ENCODE data around the gene GRM1.

GRM1 gene

DNA sequence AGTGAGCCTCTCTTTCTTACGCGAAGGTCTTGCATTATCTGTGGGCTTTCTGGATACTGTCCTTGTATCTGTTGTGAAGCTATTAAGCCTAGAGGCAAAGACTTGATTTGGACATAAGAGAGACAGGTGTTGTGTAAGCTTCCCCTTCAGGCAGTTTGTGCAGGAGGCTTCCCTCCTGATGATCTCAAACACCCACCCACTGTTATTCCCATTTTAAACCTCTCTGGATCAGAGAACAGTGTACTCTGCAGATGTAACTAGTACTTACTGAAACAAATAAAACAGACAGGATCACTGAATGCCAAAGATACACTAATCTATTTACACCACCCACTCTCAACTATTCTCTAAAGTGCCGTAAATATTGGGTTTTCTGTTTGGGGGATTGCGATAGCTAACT lies 401.0 kb downstream of the GRM1 start:
- TF ChIP-seq, protein P1, sequence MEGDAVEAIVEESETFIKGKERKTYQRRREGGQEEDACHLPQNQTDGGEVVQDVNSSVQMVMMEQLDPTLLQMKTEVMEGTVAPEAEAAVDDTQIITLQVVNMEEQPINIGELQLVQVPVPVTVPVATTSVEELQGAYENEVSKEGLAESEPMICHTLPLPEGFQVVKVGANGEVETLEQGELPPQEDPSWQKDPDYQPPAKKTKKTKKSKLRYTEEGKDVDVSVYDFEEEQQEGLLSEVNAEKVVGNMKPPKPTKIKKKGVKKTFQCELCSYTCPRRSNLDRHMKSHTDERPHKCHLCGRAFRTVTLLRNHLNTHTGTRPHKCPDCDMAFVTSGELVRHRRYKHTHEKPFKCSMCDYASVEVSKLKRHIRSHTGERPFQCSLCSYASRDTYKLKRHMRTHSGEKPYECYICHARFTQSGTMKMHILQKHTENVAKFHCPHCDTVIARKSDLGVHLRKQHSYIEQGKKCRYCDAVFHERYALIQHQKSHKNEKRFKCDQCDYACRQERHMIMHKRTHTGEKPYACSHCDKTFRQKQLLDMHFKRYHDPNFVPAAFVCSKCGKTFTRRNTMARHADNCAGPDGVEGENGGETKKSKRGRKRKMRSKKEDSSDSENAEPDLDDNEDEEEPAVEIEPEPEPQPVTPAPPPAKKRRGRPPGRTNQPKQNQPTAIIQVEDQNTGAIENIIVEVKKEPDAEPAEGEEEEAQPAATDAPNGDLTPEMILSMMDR (IDR thresholded peaks at IDR 0.05; ENCODE audit: borderline replicate concordance, insufficient read depth, low read depth, low read length): no peak
- H3K4me3 ChIP-seq (ENCODE audit: low read depth, low read length): no peak overlapping the region

- no peak overlapping the region for H3K4me3 ChIP-seq (ENCODE audit: low read depth, low read length)
- TF ChIP-seq, protein P1 (IDR thresholded peaks at IDR 0.05; ENCODE audit: borderline replicate concordance, insufficient read depth, low read depth, low read length): no peak
Observed at GRCh38 chr6:146433881-146434731, 405.2 kb downstream of the GRM1 start.

DNA sequence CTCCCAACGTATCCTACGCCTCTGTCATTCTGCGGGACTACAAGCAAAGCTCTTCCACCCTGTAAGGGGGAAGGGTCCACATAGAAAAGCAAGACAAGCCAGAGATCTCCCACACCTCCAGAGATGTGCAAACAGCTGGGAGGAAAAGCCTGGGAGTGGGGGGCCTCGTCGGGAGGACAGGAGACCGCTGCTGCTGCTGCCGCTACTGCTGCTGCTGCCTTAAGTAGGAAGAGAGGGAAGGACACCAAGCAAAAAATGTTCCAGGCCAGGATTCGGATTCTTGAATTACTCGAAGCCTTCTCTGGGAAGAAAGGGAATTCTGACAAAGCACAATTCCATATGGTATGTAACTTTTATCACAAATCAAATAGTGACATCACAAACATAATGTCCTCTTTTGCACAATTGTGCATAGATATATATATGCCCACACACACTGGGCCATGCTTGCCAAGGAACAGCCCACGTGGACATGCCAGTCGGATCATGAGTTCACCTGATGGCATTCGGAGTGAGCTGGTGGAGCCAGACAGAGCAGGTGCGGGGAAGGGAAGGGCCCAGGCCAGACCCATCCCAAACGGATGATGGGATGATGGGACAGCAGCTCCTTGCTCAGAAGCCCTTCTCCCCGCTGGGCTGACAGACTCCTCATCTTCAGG lies 406.0 kb downstream of the GRM1 start:
- TF ChIP-seq, protein P1 (IDR thresholded peaks at IDR 0.05; ENCODE audit: borderline replicate concordance, insufficient read depth, low read depth, low read length): no peak
- H3K4me3 ChIP-seq (ENCODE audit: low read depth, low read length): no peak overlapping the region

- TF ChIP-seq, protein P1 (IDR thresholded peaks at IDR 0.05; ENCODE audit: borderline replicate concordance, insufficient read depth, low read depth, low read length): no peak
- H3K4me3 ChIP-seq (ENCODE audit: low read depth, low read length): no peak overlapping the region
Observed at GRCh38 chr6:146441907-146442306, 413.0 kb downstream of the GRM1 start.

DNA sequence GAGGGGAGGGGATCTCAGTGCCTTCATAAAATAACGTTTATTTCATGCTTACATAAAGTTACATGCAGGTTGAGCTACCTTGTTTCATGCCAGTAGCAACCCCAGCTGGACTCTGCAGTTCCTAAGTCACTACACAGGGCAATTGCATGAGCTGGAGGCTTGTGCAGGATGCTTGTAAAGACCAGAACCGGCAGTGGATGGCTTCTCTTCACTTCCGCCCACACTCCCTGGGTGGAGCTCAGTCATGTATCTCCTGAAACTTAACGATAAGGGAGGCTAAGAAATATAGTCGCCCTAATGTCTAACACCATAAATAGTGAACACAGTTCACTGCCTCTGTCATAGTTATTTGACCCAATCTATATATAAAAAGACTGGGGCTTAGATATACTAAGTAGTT lies 415.3 kb downstream of the GRM1 start:
- TF ChIP-seq, protein P1 (IDR thresholded peaks at IDR 0.05; ENCODE audit: borderline replicate concordance, insufficient read depth, low read depth, low read length): no peak
- H3K4me3 ChIP-seq (ENCODE audit: low read depth, low read length): no peak overlapping the region

DNA sequence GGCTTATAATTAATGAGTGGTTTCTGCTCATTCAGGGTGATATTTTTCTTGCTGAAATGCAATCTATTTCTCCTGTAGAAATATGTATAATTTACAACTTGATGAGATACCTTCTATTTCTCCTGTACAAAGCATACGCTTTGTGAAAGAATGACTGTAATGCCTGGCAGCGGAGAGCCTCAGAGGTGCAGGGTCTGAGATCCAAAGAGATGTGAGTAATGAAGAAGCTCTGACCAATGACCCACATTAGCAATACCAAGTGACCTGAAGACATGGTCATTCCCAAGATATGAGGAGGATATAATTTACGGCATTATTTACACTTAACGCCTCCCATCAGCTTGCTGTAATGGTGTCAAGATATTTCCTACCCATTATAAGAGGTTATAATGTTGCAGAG lies 416.4 kb downstream of the GRM1 start:
- H3K4me3 ChIP-seq (ENCODE audit: low read depth, low read length): no peak overlapping the region
- TF ChIP-seq, protein P1 (IDR thresholded peaks at IDR 0.05; ENCODE audit: borderline replicate concordance, insufficient read depth, low read depth, low read length): no peak

DNA sequence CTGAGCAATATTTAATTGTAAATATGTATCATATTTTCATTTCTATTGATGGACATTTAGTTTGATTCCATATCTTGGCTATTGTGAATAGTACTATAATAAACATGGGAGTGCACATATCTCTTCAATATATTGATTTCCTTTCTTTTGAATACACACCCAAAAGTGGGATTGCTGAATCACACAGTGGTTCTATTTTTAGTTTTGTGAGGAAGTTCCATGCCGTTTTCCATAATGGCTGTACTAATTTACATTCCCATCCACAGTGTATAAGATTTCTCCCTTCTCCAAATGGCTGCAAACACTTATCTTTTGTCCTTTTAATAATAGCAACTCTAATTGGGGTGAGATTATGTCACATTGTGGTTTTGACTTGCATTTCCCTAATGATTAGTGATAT lies 428.0 kb downstream of the GRM1 start:
- TF ChIP-seq, protein P1 (IDR thresholded peaks at IDR 0.05; ENCODE audit: borderline replicate concordance, insufficient read depth, low read depth, low read length): no peak
- no peak overlapping the region for H3K4me3 ChIP-seq (ENCODE audit: low read depth, low read length)

Measured in GM12875 (cell line).